ENCODE data around the gene SDHAF3. TPM values are rescaled to one million over a fixed set of nuclear protein-coding genes. Genes with fewer than 3 reads are reported as not detected.
"Not testable (repeated sequence)": the region's sequence is repeated elsewhere in the genome, so short reads cannot be mapped to it uniquely, and the experiment has no call there.

Gene SDHAF3
- total RNA-seq: 16.4 and 18.0 TPM in 2 replicates

- DNase-seq (ENCODE audit: low read depth): peak; percentile 91
- peak; percentile 20 for TF ChIP-seq CTCF (IDR thresholded peaks at IDR 0.05; ENCODE audit: insufficient read depth, low read length, poor library complexity, severe bottlenecking)
- no peaks in the 10 kb centered on the region for H3K36me3 ChIP-seq (ENCODE audit: control insufficient read depth, insufficient read depth, low read length)
- H3K4me3 ChIP-seq (ENCODE audit: low read depth, low read length): peak within 1 kb of the TSS; percentile 73
- H3K27me3 ChIP-seq (ENCODE audit: control insufficient read depth, insufficient read depth, low read length): no peaks in the 10 kb centered on the region
These were observed at the start of gene SDHAF3 for GRCh38 chr7:97117372-97118188. Gene SDHAF3, plus strand, starts transcription at chr7:97117698. Its CDS starts 26 bp downstream, at chr7:97117724.

- H3K36me3 ChIP-seq (ENCODE audit: control insufficient read depth, insufficient read depth, low read length); H3K4me3 ChIP-seq (ENCODE audit: low read depth, low read length); DNase-seq (ENCODE audit: low read depth); H3K27me3 ChIP-seq (ENCODE audit: control insufficient read depth, insufficient read depth, low read length): not testable (repeated sequence)
These were observed 45.5 kb upstream of the SDHAF3 start for GRCh38 chr7:97072025-97072424.

GRCh38 chr7:97075928-97076327, 41.6 kb upstream of the SDHAF3 start:
- Histone ChIP-seq H3K4me3 (ENCODE audit: low read depth, low read length) (no peak overlapping the region), H3K27me3 (ENCODE audit: control insufficient read depth, insufficient read depth, low read length) (no peaks in the 10 kb centered on the region), H3K36me3 (ENCODE audit: control insufficient read depth, insufficient read depth, low read length) (no peaks in the 10 kb centered on the region)
- DNase-seq (ENCODE audit: low read depth): no peak
- no peak for TF ChIP-seq CTCF (IDR thresholded peaks at IDR 0.05; ENCODE audit: insufficient read depth, low read length, poor library complexity, severe bottlenecking)

- Histone ChIP-seq H3K4me3 (ENCODE audit: low read depth, low read length) (no peak overlapping the region), H3K27me3 (ENCODE audit: control insufficient read depth, insufficient read depth, low read length) (no peaks in the 10 kb centered on the region), H3K36me3 (ENCODE audit: control insufficient read depth, insufficient read depth, low read length) (no peaks in the 10 kb centered on the region)
- DNase-seq (ENCODE audit: low read depth): no peak
- TF ChIP-seq CTCF (IDR thresholded peaks at IDR 0.05; ENCODE audit: insufficient read depth, low read length, poor library complexity, severe bottlenecking): no peak
These were observed 39.2 kb upstream of the SDHAF3 start for GRCh38 chr7:97078023-97078969.

- Histone ChIP-seq H3K27me3 (ENCODE audit: control insufficient read depth, insufficient read depth, low read length) (no peaks in the 10 kb centered on the region), H3K36me3 (ENCODE audit: control insufficient read depth, insufficient read depth, low read length) (no peaks in the 10 kb centered on the region), H3K4me3 (ENCODE audit: low read depth, low read length) (no peak overlapping the region)
- TF ChIP-seq CTCF (IDR thresholded peaks at IDR 0.05; ENCODE audit: insufficient read depth, low read length, poor library complexity, severe bottlenecking): no peak
- DNase-seq (ENCODE audit: low read depth): no peak
These were observed 38.2 kb upstream of the SDHAF3 start for GRCh38 chr7:97079300-97079699.

Data from kidney epithelial cell (primary cell).